Vagina (tissue), 2 donors: ENCODE data around the gene SH3RF1. TPM values are rescaled to one million over a fixed set of nuclear protein-coding genes. Genes with fewer than 3 reads are reported as not detected.

Experiments used
- DNase-seq, 2 donors: peaks; one replicate each; pipeline ENCODE4 v3.0.0-alpha.2; 2017; ENCODE audit errors: extremely low spot score in 2 of 2
- H3K27ac ChIP-seq: fragments of 200-600 bp; sonication (generic); one replicate; pipeline ENCODE4 v1.5.1; 2019
- H3K27me3 ChIP-seq: fragments of 200-600 bp; sonication (generic); one replicate; pipeline ENCODE4 v1.5.1; 2019
- H3K36me3 ChIP-seq, 2 donors: fragments of 200-600 bp; sonication (generic); one replicate each; pipeline ENCODE4 v1.5.1; 2017 to 2019
- H3K4me1 ChIP-seq: fragments of 200-600 bp; sonication (generic); one replicate; pipeline ENCODE4 v1.5.1; 2019
- H3K4me3 ChIP-seq, 2 donors: fragments of 200-600 bp; sonication (generic); 1 replicate in 1 of 2; 2 replicates in 1 of 2; pipeline ENCODE4 v1.5.1; 2016 to 2019
- H3K9me3 ChIP-seq: fragments of 200-600 bp; sonication (generic); one replicate; pipeline ENCODE4 v1.5.1; 2019
- POLR2A ChIP-seq, 2 donors: fragments of 450-650 bp; IDR thresholded peaks; one replicate each; pipeline ENCODE4 v1.6.1; 2017; ENCODE audit warnings: antibody characterized with exemption in 2 of 2, mild to moderate bottlenecking in 2 of 2, moderate library complexity in 2 of 2
- POLR2AphosphoS5 ChIP-seq, 2 donors: sonication (generic); formaldehyde crosslinking; IDR thresholded peaks; one replicate each; pipeline ENCODE4 v1.9.0; 2017; ENCODE audit warnings: antibody characterized with exemption in 2 of 2, mild to moderate bottlenecking in 2 of 2, low read depth in 1 of 2; ENCODE audit not compliant: insufficient read depth in 1 of 2
- intact Hi-C: fragments of 100-400 bp; cut with DNase I; formaldehyde crosslinking; loops from one replicate; pipeline ENCODE4 v1.15.1; 2023
- total RNA-seq: library from RNA; depleted of rRNA; stranded (reverse); fragments of >200 nt; gene quantifications from one replicate; pipeline ENCODE4 v1.2.3, GENCODE V29; 2016
- TF ChIP-seq, protein P1 (sequence below), 3 experiments: fragments of 450-650 bp in 2 of 3; fragments of 200-600 bp in 1 of 3; sonication (generic) in 1 of 3; IDR thresholded peaks; one replicate each; pipeline ENCODE4 v1.5.1; 2017 to 2019; ENCODE audit warnings: antibody characterized with exemption in 3 of 3, mild to moderate bottlenecking in 2 of 3, moderate library complexity in 2 of 3

Gene SH3RF1
- total RNA-seq, 1 donor from 2014 or later: 16.0 TPM

DNA sequence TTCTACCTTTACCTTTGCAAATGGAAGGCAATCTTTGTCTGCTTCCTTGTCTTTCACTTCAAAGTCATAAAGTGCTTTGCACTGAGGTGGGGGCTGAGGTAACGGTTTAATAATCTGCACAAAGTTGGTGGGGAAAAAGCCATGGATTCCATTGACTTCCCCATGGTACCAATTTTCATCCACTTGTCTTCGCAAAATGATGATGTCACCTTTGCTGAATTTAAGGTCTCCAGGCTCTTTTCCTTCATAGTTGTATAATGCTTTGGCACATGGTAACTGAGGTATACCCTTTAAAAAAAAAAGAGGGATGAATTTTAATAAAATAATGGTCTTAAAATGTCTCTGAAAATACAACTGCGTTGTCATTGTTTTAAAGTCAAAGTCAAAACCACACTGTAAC, 114.4 kb downstream of the SH3RF1 start:
- no peak for TF ChIP-seq POLR2A (IDR thresholded peaks at IDR 0.05)
- TF ChIP-seq, protein P1, sequence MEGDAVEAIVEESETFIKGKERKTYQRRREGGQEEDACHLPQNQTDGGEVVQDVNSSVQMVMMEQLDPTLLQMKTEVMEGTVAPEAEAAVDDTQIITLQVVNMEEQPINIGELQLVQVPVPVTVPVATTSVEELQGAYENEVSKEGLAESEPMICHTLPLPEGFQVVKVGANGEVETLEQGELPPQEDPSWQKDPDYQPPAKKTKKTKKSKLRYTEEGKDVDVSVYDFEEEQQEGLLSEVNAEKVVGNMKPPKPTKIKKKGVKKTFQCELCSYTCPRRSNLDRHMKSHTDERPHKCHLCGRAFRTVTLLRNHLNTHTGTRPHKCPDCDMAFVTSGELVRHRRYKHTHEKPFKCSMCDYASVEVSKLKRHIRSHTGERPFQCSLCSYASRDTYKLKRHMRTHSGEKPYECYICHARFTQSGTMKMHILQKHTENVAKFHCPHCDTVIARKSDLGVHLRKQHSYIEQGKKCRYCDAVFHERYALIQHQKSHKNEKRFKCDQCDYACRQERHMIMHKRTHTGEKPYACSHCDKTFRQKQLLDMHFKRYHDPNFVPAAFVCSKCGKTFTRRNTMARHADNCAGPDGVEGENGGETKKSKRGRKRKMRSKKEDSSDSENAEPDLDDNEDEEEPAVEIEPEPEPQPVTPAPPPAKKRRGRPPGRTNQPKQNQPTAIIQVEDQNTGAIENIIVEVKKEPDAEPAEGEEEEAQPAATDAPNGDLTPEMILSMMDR (IDR thresholded peaks at IDR 0.05): no peak
- no peak for TF ChIP-seq POLR2AphosphoS5 (IDR thresholded peaks at IDR 0.05; ENCODE audit: insufficient read depth in 1 of 2, low read depth in 1 of 2)
- Histone ChIP-seq H3K9me3 (no peaks in the 10 kb centered on the region), H3K4me3 (no peak overlapping the region), H3K4me1 (no peaks in the 10 kb centered on the region), H3K27me3 (no peaks in the 10 kb centered on the region), H3K27ac (no peak overlapping the region), H3K36me3 (peaks cover 0 to 14% of the 10 kb centered on the region in 2 donors)
- no peak for DNase-seq
- intact Hi-C loops: no loop called here

DNA sequence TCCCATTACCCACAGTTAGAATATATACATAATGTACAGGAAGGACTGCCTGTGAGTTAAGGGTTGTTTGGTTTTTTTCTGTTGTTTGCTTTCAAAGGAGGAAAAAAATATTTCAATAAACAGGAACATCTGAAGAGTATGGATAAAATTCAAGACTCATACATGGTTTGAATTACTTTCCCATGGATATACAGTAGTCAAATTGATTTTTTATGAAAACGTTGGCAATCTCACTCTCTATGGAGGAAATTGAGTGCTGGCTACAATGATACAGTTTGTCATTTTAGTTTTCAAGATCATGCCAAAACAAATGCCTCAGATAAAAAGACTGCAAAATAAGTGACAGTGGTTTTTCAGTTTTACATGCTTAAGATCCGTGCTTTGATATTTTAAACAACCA, 116.6 kb downstream of the SH3RF1 start:
- H3K4me3 ChIP-seq: no peak overlapping the region
- H3K27ac ChIP-seq: no peak overlapping the region
- no peaks in the 10 kb centered on the region for H3K4me1 ChIP-seq
- intact Hi-C loops: no loop called here
- no peak for DNase-seq
- TF ChIP-seq, protein P1 (IDR thresholded peaks at IDR 0.05): no peak
- no peak for TF ChIP-seq POLR2A (IDR thresholded peaks at IDR 0.05)
- no peak for TF ChIP-seq POLR2AphosphoS5 (IDR thresholded peaks at IDR 0.05; ENCODE audit: insufficient read depth in 1 of 2, low read depth in 1 of 2)
- H3K27me3 ChIP-seq: no peaks in the 10 kb centered on the region
- H3K36me3 ChIP-seq: peaks cover 0 to 14% of the 10 kb centered on the region in 2 donors
- no peaks in the 10 kb centered on the region for H3K9me3 ChIP-seq

DNA sequence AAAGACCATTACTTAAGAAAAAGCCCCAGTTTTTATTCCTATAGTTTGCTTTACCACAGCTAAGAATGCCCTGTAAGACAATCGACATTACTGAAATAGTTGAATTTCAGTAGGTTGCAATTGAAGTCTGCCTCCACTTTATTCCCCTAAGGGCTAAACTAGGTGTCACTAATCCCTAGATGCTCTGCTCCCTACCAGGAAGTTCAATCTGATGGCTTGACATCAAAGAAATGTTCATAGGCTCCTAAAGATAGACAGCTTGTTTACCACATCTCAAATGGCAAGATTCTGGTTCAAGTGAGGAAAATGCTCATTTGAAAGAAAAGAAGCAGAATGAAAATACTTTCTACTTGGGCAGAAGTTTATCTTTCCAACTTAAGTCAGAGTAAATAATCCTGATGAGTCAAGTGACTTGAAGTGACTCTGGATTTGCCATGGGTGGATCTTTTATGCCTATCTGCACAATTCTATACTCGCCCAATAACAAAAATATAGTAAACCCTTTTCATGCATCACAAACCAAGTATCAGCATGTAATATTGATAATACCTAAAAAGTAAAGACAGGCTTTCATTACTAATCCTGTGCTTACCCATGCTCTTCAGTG, 117.2 kb downstream of the SH3RF1 start:
- TF ChIP-seq POLR2AphosphoS5 (IDR thresholded peaks at IDR 0.05; ENCODE audit: insufficient read depth in 1 of 2, low read depth in 1 of 2): no peak
- TF ChIP-seq POLR2A (IDR thresholded peaks at IDR 0.05): no peak
- TF ChIP-seq, protein P1 (IDR thresholded peaks at IDR 0.05): no peak
- H3K36me3 ChIP-seq: peaks cover 0 to 14% of the 10 kb centered on the region in 2 donors
- intact Hi-C loops: no loop called here
- no peak overlapping the region for H3K4me3 ChIP-seq
- no peaks in the 10 kb centered on the region for H3K9me3 ChIP-seq
- DNase-seq: no peak
- H3K4me1 ChIP-seq: no peaks in the 10 kb centered on the region
- H3K27ac ChIP-seq: no peak overlapping the region
- H3K27me3 ChIP-seq: no peaks in the 10 kb centered on the region

DNA sequence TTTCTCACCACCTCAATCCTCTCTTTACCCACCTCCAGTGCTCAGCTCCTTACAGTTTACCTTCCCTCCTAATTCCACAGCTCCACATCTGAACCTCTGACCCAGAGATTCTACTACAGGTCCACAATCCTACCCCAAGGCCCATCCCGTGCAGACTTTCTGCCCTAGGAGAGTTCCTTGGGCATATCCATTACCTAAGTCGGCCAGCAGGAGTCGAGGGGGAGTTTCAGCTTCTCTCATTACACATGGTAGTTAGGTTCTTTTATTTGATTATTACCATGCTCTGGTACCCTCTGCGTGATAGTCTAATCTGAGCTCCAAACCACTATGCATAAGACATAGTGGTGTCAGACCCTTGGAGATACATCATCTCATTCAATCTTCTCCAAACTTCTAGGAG, 117.9 kb downstream of the SH3RF1 start:
- Histone ChIP-seq H3K4me3 (no peak overlapping the region), H3K27me3 (no peaks in the 10 kb centered on the region), H3K36me3 (peaks cover 0 to 14% of the 10 kb centered on the region in 2 donors), H3K4me1 (no peaks in the 10 kb centered on the region), H3K9me3 (no peaks in the 10 kb centered on the region), H3K27ac (no peak overlapping the region)
- intact Hi-C loops: no loop called here
- no peak for DNase-seq
- TF ChIP-seq POLR2A (IDR thresholded peaks at IDR 0.05): no peak
- no peak for TF ChIP-seq POLR2AphosphoS5 (IDR thresholded peaks at IDR 0.05; ENCODE audit: insufficient read depth in 1 of 2, low read depth in 1 of 2)
- TF ChIP-seq, protein P1 (IDR thresholded peaks at IDR 0.05): no peak

DNA sequence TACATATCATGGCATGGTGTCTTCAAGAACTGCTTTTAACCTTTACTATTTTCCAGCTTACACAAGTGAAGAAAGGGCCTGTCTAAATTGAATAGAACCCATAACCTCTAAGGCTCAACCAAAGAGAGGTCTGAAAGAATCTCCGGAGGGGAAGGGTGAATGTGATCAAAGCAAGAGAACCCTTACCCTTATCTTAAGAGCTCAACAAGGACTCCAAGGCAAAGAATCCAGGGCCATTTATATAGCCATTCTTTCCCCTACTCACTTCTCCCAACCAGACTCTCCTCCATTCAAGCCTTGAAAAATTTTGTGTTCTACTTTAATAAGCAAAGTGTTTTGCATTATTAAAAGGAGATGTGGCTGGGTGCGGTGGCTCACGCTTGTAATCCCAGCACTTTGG, 118.7 kb downstream of the SH3RF1 start:
- Histone ChIP-seq H3K9me3 (no peaks in the 10 kb centered on the region), H3K4me1 (no peaks in the 10 kb centered on the region), H3K4me3 (no peak overlapping the region), H3K27me3 (no peaks in the 10 kb centered on the region), H3K27ac (no peak overlapping the region), H3K36me3 (peaks cover 0 to 14% of the 10 kb centered on the region in 2 donors)
- intact Hi-C loops: no loop called here
- no peak for DNase-seq
- TF ChIP-seq POLR2AphosphoS5 (IDR thresholded peaks at IDR 0.05; ENCODE audit: insufficient read depth in 1 of 2, low read depth in 1 of 2): no peak
- no peak for TF ChIP-seq POLR2A (IDR thresholded peaks at IDR 0.05)
- TF ChIP-seq, protein P1 (IDR thresholded peaks at IDR 0.05): no peak
